ENCODE data around the gene SRD5A1.
"Not testable (repeated sequence)": the region's sequence is repeated elsewhere in the genome, so short reads cannot be mapped to it uniquely, and the experiment has no call there.

SRD5A1 gene

DNA sequence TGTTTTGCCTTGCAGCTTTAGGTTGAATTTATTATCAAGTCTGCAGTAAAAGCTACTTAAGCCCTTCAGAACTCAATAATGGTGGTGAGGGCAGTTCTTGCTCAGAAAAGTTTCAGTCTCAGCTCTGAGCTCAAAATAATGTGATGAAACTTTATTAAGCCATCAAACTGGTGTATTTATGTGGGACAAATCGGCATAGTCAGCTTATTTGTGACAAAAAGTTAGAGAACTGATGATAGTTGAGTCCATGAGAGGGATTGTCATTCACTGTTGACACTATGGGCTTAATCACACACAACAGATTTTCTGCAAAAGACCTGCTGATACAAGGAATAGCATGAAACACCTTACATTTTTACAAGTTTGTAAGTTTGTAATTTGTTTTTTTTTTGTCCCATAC lies 9.4 kb downstream of the SRD5A1 start:
- no peaks in the 10 kb centered on the region for H3K27me3 Mint-ChIP-seq
- no peak overlapping the region for H3K4me3 Mint-ChIP-seq
- DNase-seq (ENCODE audit: low spot score in 2 of 2) (no peak), ATAC-seq (ENCODE audit: low read depth) (no peak)
- peaks cover 14% of the 10 kb centered on the region for H3K36me3 Mint-ChIP-seq
- H3K4me1 Mint-ChIP-seq: peaks cover 7% of the 10 kb centered on the region
- H3K27ac Mint-ChIP-seq: no peak overlapping the region
- H3K9me3 Mint-ChIP-seq: no peaks in the 10 kb centered on the region

DNA sequence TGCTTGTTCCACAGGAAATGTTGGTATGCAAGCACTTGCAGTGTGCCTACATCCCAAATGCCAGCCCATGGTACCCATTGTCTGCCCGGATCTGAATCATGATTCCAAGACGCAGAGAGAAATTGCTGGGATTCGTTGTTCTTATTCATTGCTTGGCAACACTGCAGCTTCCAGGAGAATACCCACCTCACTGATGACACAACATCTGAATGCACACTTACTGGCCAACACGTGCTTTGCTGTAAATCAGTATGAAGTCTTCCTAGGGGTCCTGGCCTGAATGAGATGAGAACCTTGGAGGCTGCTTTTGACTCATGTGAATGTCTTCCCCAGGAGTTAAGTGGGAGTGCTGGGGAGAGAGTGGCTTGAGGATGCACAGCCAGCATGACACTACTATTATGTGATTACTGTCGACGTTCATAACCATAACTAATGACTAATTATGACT lies 11.6 kb downstream of the SRD5A1 start:
- no peak for DNase-seq (ENCODE audit: low spot score in 2 of 2)
- no peaks in the 10 kb centered on the region for H3K27me3 Mint-ChIP-seq
- H3K4me1 Mint-ChIP-seq: peaks cover 15% of the 10 kb centered on the region
- H3K9me3 Mint-ChIP-seq: peaks cover under 1% of the 10 kb centered on the region
- peaks cover 26% of the 10 kb centered on the region for H3K36me3 Mint-ChIP-seq
- H3K4me3 Mint-ChIP-seq: no peak overlapping the region
- ATAC-seq (ENCODE audit: low read depth): no peak
- H3K27ac Mint-ChIP-seq: no peak overlapping the region

DNA sequence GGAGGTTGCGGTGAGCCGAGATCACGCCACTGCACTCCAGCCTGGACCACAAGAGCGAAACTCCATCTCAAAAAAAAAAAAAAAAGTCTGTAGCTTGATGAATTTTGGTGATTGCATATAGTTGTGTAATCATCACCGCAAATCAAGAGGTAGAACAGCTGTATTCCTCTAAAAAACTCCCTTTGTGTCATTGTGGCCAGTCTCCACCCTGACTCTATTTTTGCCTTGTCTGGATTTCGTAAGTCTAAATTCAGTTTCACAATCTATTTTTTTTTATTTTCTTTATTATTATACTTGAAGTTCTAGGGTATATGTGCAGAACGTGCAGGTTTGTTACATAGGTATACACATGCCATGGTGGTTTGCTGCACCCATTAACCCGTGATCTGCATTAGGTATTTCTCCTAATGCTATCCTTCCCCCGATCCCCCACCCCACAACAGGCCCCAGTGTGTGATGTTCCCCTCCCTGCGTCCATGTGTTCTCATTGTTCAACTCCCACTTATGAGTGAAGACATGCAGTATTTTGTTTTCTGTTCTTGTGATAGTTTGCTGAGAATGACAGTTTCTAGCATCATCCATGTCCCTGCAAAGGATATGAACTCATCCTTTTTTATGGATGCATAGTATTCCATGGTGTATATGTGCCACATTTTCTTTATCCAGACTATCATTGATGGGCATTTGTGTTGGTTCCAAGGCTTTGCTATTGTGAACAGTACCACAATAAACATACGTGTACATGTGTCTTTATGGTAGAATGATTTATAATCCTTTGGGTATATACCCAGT lies 12.5 kb downstream of the SRD5A1 start:
- DNase-seq (ENCODE audit: low spot score in 2 of 2); ATAC-seq (ENCODE audit: low read depth); H3K27me3 Mint-ChIP-seq; H3K27ac Mint-ChIP-seq; H3K9me3 Mint-ChIP-seq; H3K4me3 Mint-ChIP-seq: not testable (repeated sequence)
- Mint-ChIP-seq H3K4me1 (peaks cover 18% of the 10 kb centered on the region), H3K36me3 (peaks cover 28% of the 10 kb centered on the region)

DNA sequence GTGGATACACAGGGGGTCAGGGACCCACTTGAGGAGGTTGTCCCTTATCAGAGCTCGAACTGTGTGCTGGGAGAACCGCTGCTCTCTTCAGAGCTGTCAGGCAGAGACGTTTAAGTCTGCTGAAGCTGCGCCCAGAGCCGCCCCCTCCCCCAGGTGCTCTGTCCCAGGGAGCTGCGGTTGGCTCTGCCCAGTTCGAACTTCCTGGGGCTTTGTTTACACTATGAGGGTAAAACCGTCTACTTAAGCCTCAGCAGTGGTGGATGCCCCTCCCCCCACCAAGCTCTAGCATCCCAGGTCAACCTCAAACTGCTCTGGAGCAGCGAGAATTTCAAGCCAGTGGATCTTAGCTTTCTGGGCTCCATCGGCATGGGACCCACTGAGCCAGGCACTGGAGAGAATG lies 15.9 kb downstream of the SRD5A1 start:
- Mint-ChIP-seq H3K4me3 (no peak overlapping the region), H3K27me3 (no peaks in the 10 kb centered on the region), H3K4me1 (peaks cover 26% of the 10 kb centered on the region), H3K36me3 (peaks cover 30% of the 10 kb centered on the region), H3K27ac (no peak overlapping the region), H3K9me3 (peaks cover 2% of the 10 kb centered on the region)
- DNase-seq (ENCODE audit: low spot score in 2 of 2) (no peak), ATAC-seq (ENCODE audit: low read depth) (no peak)

DNA sequence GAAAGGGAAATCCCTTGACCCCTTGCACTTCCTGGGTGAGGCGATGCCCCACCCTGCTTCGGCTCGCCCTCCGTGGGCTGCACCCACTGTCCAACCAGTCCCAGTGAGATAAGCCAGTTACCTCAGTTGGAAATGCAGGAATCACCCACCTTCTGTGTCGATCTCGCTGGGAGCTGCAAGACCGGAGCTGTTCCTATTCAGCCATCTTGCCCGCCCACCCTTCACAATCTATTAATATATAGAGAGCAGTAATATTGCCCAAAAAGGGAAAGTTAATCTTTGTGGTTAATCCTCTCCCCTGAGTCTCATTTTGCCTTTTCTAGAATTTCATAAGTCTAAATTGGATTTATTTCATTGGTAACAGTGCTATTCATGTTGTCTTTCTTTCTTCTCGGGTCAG lies 16.4 kb downstream of the SRD5A1 start:
- no peak for ATAC-seq (ENCODE audit: low read depth)
- Mint-ChIP-seq H3K4me1 (peaks cover 26% of the 10 kb centered on the region), H3K36me3 (peaks cover 27% of the 10 kb centered on the region), H3K27ac (no peak overlapping the region), H3K9me3 (peaks cover 2% of the 10 kb centered on the region), H3K27me3 (no peaks in the 10 kb centered on the region), H3K4me3 (no peak overlapping the region)
- no peak for DNase-seq (ENCODE audit: low spot score in 2 of 2)

DNA sequence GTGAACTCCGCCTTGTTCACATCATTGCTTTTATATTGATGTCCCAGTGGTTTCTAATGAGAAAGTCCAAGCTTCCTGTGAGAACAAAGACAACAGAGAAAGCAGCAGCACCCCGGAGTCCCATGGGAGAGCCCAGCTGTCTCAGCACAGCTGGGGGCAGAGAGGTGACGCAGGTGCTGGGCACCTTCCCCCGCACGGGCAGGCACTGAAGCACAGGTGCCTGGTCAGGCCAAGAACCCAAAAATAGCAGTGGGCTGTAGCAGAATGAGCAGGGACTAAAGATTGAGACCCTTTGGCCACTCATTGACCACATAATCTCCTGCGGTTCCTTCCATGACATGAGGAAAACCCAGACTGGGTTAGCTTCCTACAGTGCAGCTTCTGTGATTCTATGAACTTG lies 18.8 kb downstream of the SRD5A1 start:
- Mint-ChIP-seq H3K4me1 (peaks cover 22% of the 10 kb centered on the region), H3K36me3 (peaks cover 39% of the 10 kb centered on the region), H3K4me3 (no peak overlapping the region), H3K27ac (peak overlapping the region; percentile 73), H3K9me3 (peaks cover 13% of the 10 kb centered on the region), H3K27me3 (no peaks in the 10 kb centered on the region)
- ATAC-seq (ENCODE audit: low read depth) (peak; percentile 95), DNase-seq (ENCODE audit: low spot score in 2 of 2) (peak; percentile 11 to 32)

- peaks cover 15% of the 10 kb centered on the region for H3K4me1 Mint-ChIP-seq
- no peak overlapping the region for H3K27ac Mint-ChIP-seq
- H3K4me3 Mint-ChIP-seq: no peak overlapping the region
- DNase-seq (ENCODE audit: low spot score in 2 of 2) (no peak), ATAC-seq (ENCODE audit: low read depth) (no peak)
- peaks cover 31% of the 10 kb centered on the region for H3K36me3 Mint-ChIP-seq
- H3K27me3 Mint-ChIP-seq: no peaks in the 10 kb centered on the region
- peaks cover 10% of the 10 kb centered on the region for H3K9me3 Mint-ChIP-seq
Observed at GRCh38 chr5:6655432-6655831, 22.2 kb downstream of the SRD5A1 start.

GRCh38 chr5:6656680-6657079 lies 23.4 kb downstream of the SRD5A1 start:
- Mint-ChIP-seq H3K4me3 (no peak overlapping the region), H3K27ac (peak overlapping the region; percentile 42), H3K36me3 (peaks cover 31% of the 10 kb centered on the region), H3K27me3 (no peaks in the 10 kb centered on the region), H3K9me3 (peaks cover 10% of the 10 kb centered on the region), H3K4me1 (peaks cover 15% of the 10 kb centered on the region)
- DNase-seq (ENCODE audit: low spot score in 2 of 2) (no peak), ATAC-seq (ENCODE audit: low read depth) (no peak)

GRCh38 chr5:6659941-6660684 lies 26.9 kb downstream of the SRD5A1 start:
- Mint-ChIP-seq H3K9me3 (peaks cover 10% of the 10 kb centered on the region), H3K36me3 (peaks cover 36% of the 10 kb centered on the region), H3K4me1 (peaks cover 16% of the 10 kb centered on the region), H3K27me3 (no peaks in the 10 kb centered on the region), H3K4me3 (peak overlapping the region; percentile 87), H3K27ac (peak overlapping the region; percentile 97)
- DNase-seq (ENCODE audit: low spot score in 2 of 2): peak; percentile 41 to 46
- ATAC-seq (ENCODE audit: low read depth): peak; percentile 84

DNA sequence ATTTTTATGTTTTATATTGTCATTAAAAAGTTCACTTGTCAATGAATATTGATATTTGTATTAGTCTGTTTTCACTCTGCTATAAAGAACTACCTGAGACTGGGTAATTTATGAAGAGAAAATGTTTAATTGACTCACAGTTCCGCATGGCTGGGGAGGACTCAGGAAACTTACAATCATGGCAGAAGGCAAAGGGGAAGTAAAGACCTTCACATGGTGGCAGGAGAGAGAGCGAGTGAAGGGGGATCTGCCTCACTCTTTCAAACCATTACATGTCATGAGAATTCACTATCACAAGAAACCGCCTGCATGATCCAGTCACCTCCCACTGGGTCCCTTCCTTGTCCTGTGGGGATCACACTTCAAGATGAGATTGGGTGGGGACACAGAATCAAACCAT lies 27.4 kb downstream of the SRD5A1 start:
- peaks cover 16% of the 10 kb centered on the region for H3K4me1 Mint-ChIP-seq
- no peaks in the 10 kb centered on the region for H3K27me3 Mint-ChIP-seq
- H3K9me3 Mint-ChIP-seq: peaks cover 7% of the 10 kb centered on the region
- DNase-seq (ENCODE audit: low spot score in 2 of 2) (peak; percentile 21 to 45), ATAC-seq (ENCODE audit: low read depth) (peak; percentile 77)
- peaks cover 31% of the 10 kb centered on the region for H3K36me3 Mint-ChIP-seq
- peak overlapping the region; percentile 97 for H3K27ac Mint-ChIP-seq
- H3K4me3 Mint-ChIP-seq: peak overlapping the region; percentile 87

GRCh38 chr5:6666762-6667161 lies 33.5 kb downstream of the SRD5A1 start:
- Mint-ChIP-seq H3K9me3 (no peaks in the 10 kb centered on the region), H3K27ac (no peak overlapping the region), H3K4me1 (peaks cover 5% of the 10 kb centered on the region), H3K4me3 (no peak overlapping the region), H3K36me3 (peaks cover 34% of the 10 kb centered on the region), H3K27me3 (no peaks in the 10 kb centered on the region)
- DNase-seq (ENCODE audit: low spot score in 2 of 2): no peak
- ATAC-seq (ENCODE audit: low read depth): no peak

- H3K4me1 Mint-ChIP-seq: no peaks in the 10 kb centered on the region
- H3K9me3 Mint-ChIP-seq: no peaks in the 10 kb centered on the region
- no peak overlapping the region for H3K27ac Mint-ChIP-seq
- no peak for ATAC-seq (ENCODE audit: low read depth)
- H3K27me3 Mint-ChIP-seq: no peaks in the 10 kb centered on the region
- no peak overlapping the region for H3K4me3 Mint-ChIP-seq
- H3K36me3 Mint-ChIP-seq: peaks cover 30% of the 10 kb centered on the region
- DNase-seq (ENCODE audit: low spot score in 2 of 2): no peak
Observed at GRCh38 chr5:6667648-6668047, 34.4 kb downstream of the SRD5A1 start.

GRCh38 chr5:6668717-6669116 lies 35.5 kb downstream of the SRD5A1 start:
- not testable (repeated sequence) for H3K4me1 Mint-ChIP-seq; H3K27me3 Mint-ChIP-seq; H3K9me3 Mint-ChIP-seq; H3K4me3 Mint-ChIP-seq; DNase-seq (ENCODE audit: low spot score in 2 of 2); H3K27ac Mint-ChIP-seq; ATAC-seq (ENCODE audit: low read depth)
- H3K36me3 Mint-ChIP-seq: peaks cover 35% of the 10 kb centered on the region

GRCh38 chr5:6673031-6673430 lies 39.8 kb downstream of the SRD5A1 start:
- H3K4me3 Mint-ChIP-seq: no peak overlapping the region
- no peaks in the 10 kb centered on the region for H3K4me1 Mint-ChIP-seq
- peaks cover 21% of the 10 kb centered on the region for H3K36me3 Mint-ChIP-seq
- ATAC-seq (ENCODE audit: low read depth) (no peak), DNase-seq (ENCODE audit: low spot score in 2 of 2) (no peak)
- no peaks in the 10 kb centered on the region for H3K27me3 Mint-ChIP-seq
- H3K9me3 Mint-ChIP-seq: no peaks in the 10 kb centered on the region
- H3K27ac Mint-ChIP-seq: no peak overlapping the region

Measured in memory B cell (primary cell).